Liver (tissue), 3 donors: Measurements from ENCODE around the gene KLHL13.
"Not testable (repeated sequence)": the region's sequence is repeated elsewhere in the genome, so short reads cannot be mapped to it uniquely, and the experiment has no call there.

Experiments
- FOXA1 ChIP-seq: IDR thresholded peaks from 2 replicates; pipeline ENCODE4 v1.6.1; 2016; ENCODE audit warnings: antibody characterized with exemption
- RAD21 ChIP-seq, 2 donors: IDR thresholded peaks; 2 replicates each; pipeline ENCODE4 v1.6.1; 2016; ENCODE audit warnings: antibody characterized with exemption in 2 of 2, mild to moderate bottlenecking in 2 of 2
- REST ChIP-seq: IDR thresholded peaks from 2 replicates; pipeline ENCODE4 v1.6.1; 2016; ENCODE audit warnings: antibody characterized with exemption, mild to moderate bottlenecking
- SP1 ChIP-seq: IDR thresholded peaks from 2 replicates; pipeline ENCODE4 v1.6.1; 2018; ENCODE audit warnings: antibody characterized with exemption, mild to moderate bottlenecking
- YY1 ChIP-seq: IDR thresholded peaks from 2 replicates; pipeline ENCODE4 v1.6.1; 2016; ENCODE audit warnings: antibody characterized with exemption, mild to moderate bottlenecking
- TF ChIP-seq, protein P1 (sequence below): fragments of 150-350 bp; IDR thresholded peaks from 2 replicates; pipeline ENCODE4 v1.5.1; 2017; ENCODE audit warnings: improper control_type of control experiment, low read depth, low read length; ENCODE audit not compliant: missing input control
- TF ChIP-seq, protein P2 (sequence below): IDR thresholded peaks from 2 replicates; pipeline ENCODE4 v1.6.1; 2016; ENCODE audit warnings: antibody characterized with exemption
- TF ChIP-seq, protein P3 (sequence below): IDR thresholded peaks from 2 replicates; pipeline ENCODE4 v1.6.1; 2016; ENCODE audit warnings: antibody characterized with exemption
- donor health status: healthy.
- donor health status: healthy.

- not testable (repeated sequence) for TF ChIP-seq RAD21 (IDR thresholded peaks at IDR 0.05); REST; YY1; SP1; FOXA1
- TF ChIP-seq, protein P1, sequence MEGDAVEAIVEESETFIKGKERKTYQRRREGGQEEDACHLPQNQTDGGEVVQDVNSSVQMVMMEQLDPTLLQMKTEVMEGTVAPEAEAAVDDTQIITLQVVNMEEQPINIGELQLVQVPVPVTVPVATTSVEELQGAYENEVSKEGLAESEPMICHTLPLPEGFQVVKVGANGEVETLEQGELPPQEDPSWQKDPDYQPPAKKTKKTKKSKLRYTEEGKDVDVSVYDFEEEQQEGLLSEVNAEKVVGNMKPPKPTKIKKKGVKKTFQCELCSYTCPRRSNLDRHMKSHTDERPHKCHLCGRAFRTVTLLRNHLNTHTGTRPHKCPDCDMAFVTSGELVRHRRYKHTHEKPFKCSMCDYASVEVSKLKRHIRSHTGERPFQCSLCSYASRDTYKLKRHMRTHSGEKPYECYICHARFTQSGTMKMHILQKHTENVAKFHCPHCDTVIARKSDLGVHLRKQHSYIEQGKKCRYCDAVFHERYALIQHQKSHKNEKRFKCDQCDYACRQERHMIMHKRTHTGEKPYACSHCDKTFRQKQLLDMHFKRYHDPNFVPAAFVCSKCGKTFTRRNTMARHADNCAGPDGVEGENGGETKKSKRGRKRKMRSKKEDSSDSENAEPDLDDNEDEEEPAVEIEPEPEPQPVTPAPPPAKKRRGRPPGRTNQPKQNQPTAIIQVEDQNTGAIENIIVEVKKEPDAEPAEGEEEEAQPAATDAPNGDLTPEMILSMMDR, result not testable (repeated sequence)
- TF ChIP-seq, protein P2, sequence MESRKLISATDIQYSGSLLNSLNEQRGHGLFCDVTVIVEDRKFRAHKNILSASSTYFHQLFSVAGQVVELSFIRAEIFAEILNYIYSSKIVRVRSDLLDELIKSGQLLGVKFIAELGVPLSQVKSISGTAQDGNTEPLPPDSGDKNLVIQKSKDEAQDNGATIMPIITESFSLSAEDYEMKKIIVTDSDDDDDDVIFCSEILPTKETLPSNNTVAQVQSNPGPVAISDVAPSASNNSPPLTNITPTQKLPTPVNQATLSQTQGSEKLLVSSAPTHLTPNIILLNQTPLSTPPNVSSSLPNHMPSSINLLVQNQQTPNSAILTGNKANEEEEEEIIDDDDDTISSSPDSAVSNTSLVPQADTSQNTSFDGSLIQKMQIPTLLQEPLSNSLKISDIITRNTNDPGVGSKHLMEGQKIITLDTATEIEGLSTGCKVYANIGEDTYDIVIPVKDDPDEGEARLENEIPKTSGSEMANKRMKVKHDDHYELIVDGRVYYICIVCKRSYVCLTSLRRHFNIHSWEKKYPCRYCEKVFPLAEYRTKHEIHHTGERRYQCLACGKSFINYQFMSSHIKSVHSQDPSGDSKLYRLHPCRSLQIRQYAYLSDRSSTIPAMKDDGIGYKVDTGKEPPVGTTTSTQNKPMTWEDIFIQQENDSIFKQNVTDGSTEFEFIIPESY, result not testable (repeated sequence)
- TF ChIP-seq, protein P3, sequence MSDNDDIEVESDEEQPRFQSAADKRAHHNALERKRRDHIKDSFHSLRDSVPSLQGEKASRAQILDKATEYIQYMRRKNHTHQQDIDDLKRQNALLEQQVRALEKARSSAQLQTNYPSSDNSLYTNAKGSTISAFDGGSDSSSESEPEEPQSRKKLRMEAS, result not testable (repeated sequence)
These were observed 177.3 kb downstream of the KLHL13 start for GRCh38 chrX:117939296-117939695.
